NT2/D1 (cell line): ENCODE measurements around the gene C1S.

Experiments used
- SUZ12 ChIP-seq: IDR thresholded peaks from 2 replicates; pipeline ENCODE4 v1.6.1; 2011; ENCODE audit not compliant: insufficient read length, insufficient read depth; ENCODE audit errors: extremely low read depth
- ZNF274 ChIP-seq: IDR thresholded peaks from 2 replicates; pipeline ENCODE4 v1.6.1; 2011; ENCODE audit warnings: mild to moderate bottlenecking, low read depth, low read length

DNA sequence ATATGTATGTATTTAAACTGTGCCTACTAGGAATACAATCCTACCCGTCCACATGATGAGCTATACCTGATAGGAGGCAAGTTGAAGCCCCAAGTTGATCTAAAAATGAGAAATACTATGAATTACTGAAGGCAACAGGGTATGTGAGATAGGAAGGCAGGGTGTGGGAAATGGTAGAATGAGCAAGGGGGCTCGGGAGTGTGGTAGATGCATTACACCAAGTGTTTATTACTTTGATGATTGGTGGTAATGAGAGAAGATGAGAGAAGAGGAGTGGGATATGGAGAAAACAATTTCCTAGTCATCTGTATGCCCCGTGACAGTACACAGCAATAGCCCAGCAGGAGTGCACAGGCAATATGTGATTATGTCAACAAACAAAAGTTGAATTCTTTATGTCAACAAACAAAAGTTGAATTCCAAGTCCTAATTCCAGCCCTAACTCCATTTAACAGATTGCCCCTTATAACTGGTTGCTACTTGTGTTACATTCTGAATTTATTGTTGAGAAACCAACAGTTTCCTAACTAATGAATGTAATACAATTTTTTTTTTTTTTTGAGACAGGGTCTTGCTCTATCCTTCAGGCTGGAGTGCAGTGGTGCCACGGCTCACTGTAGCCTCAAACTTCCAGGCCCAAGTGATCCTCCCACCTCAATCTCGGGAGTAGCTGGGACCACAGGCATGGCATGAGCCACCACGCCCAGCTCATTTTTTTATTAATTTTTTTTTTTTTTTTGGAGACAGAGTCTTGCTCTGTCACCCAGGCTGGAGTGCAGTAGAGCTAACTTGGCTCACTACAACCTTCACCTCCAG is 44.8 kb upstream of the C1S start:
- no peak for TF ChIP-seq ZNF274
- no peak for TF ChIP-seq SUZ12
